Measurements from ENCODE around the gene RHEB. TPM values are rescaled to one million over a fixed set of nuclear protein-coding genes. Genes with fewer than 3 reads are reported as not detected.

The RHEB gene
- total RNA-seq, 1 experiment from 2014 or later = 114 TPM

DNA sequence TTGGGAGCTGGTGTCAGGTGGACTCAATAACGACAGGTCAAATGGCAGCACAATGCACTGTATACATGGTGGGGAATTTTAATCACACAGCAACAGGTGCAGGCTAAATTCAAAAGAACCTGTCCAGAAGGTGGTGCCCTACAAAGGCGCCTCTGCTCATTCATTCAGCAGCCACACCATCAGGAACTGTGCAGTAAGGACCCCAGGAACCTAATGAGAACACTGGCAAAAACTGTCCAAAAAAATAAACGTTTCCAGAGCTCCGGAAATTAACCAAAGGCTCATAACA is 57.8 kb downstream of the RHEB start:
- H3K4me2 ChIP-seq (ENCODE audit: insufficient read depth, insufficient read length, low read length) = no peak overlapping the region
- H3K79me2 ChIP-seq (ENCODE audit: insufficient read depth, low read length) = no peaks in the 10 kb centered on the region
- peaks cover 47 to 51% of the 10 kb centered on the region in 2 experiments for H3K4me1 Mint-ChIP-seq
- no peak overlapping the region for H4K8ac ChIP-seq (replicated peaks; ENCODE audit: insufficient read length, low read depth, low read length)
- H3K36me3 Mint-ChIP-seq (ENCODE audit: insufficient read depth in 1 of 3, low read depth in 3 of 3) = peaks cover 51 to 62% (median 51%) of the 10 kb centered on the region in 3 experiments
- no peak for DNase-seq
- H2BK5ac ChIP-seq (ENCODE audit: insufficient read length, low read length) = no peak overlapping the region
- H3K27ac Mint-ChIP-seq = no peak overlapping the region
- no peak overlapping the region for H4K91ac ChIP-seq (ENCODE audit: insufficient read length, low read depth, low read length)
- H2AFZ ChIP-seq (ENCODE audit: low read length) = no peak overlapping the region
- H4K5ac ChIP-seq (ENCODE audit: insufficient read length, low read depth, low read length) = no peak overlapping the region
- no peak overlapping the region for H2BK15ac ChIP-seq (ENCODE audit: low read depth, low read length)
- no peak overlapping the region for H3K18ac ChIP-seq (ENCODE audit: insufficient read length, low read depth, low read length)
- H2BK120ac ChIP-seq (ENCODE audit: low read depth, low read length, poor library complexity, severe bottlenecking) = no peak overlapping the region
- H3K27me3 ChIP-seq (ENCODE audit: insufficient read depth, low read length) = no peaks in the 10 kb centered on the region
- no peak overlapping the region for H3K23ac ChIP-seq (ENCODE audit: insufficient read length, low read depth, low read length)
- no peaks in the 10 kb centered on the region for H3K23me2 ChIP-seq (ENCODE audit: insufficient read length, low read depth, low read length, poor library complexity, severe bottlenecking)
- no peak overlapping the region for H3K56ac ChIP-seq (ENCODE audit: insufficient read length, low read depth, low read length)
- H3K9me3 Mint-ChIP-seq = peaks cover 41 to 44% of the 10 kb centered on the region in 2 experiments
- no peaks in the 10 kb centered on the region for H3K79me1 ChIP-seq (ENCODE audit: insufficient read depth, low read depth, low read length, poor library complexity, severe bottlenecking)
- no peak overlapping the region for H3K9ac ChIP-seq (ENCODE audit: extremely low read depth, insufficient read length, low read length)
- H3K9me3 ChIP-seq (ENCODE audit: control insufficient read depth, low read depth, low read length) = no peaks in the 10 kb centered on the region
- TF ChIP-seq, protein P1, sequence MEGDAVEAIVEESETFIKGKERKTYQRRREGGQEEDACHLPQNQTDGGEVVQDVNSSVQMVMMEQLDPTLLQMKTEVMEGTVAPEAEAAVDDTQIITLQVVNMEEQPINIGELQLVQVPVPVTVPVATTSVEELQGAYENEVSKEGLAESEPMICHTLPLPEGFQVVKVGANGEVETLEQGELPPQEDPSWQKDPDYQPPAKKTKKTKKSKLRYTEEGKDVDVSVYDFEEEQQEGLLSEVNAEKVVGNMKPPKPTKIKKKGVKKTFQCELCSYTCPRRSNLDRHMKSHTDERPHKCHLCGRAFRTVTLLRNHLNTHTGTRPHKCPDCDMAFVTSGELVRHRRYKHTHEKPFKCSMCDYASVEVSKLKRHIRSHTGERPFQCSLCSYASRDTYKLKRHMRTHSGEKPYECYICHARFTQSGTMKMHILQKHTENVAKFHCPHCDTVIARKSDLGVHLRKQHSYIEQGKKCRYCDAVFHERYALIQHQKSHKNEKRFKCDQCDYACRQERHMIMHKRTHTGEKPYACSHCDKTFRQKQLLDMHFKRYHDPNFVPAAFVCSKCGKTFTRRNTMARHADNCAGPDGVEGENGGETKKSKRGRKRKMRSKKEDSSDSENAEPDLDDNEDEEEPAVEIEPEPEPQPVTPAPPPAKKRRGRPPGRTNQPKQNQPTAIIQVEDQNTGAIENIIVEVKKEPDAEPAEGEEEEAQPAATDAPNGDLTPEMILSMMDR (conservative IDR thresholded peaks at IDR 0.05) = no peak; the same call in 2 of the 3 replicates
- no peak overlapping the region for H2BK20ac ChIP-seq (ENCODE audit: low read depth, low read length, poor library complexity, severe bottlenecking)
- no peak overlapping the region for H3K4me3 Mint-ChIP-seq
- H3K27ac ChIP-seq (ENCODE audit: insufficient read length, low read depth, low read length) = no peak overlapping the region
- H3K14ac ChIP-seq (ENCODE audit: insufficient read depth, low read length) = no peak overlapping the region
- no CpG with 5 or more reads among the region's 4 CpGs for WGBS (ENCODE audit: extremely low coverage, insufficient read length, low lambda C conversion rate)
- H4K20me1 ChIP-seq (ENCODE audit: control insufficient read depth, insufficient read depth, insufficient read length) = no peaks in the 10 kb centered on the region
- H3K27me3 Mint-ChIP-seq (ENCODE audit: low read depth) = peaks cover 3% of the 10 kb centered on the region; the same call in 1 of the 2 replicates
- no peak overlapping the region for H3T11ph ChIP-seq (ENCODE audit: low read length)
- H2BK12ac ChIP-seq (ENCODE audit: insufficient read length, low read depth, low read length) = no peak overlapping the region
- H3K4me1 ChIP-seq (ENCODE audit: insufficient read depth, low read length) = no peaks in the 10 kb centered on the region; the same call in 1 of the 2 replicates
- no peak overlapping the region for H3K4ac ChIP-seq (ENCODE audit: low read depth, low read length)
- no peak overlapping the region for H2AK5ac ChIP-seq (ENCODE audit: insufficient read length, low read length)

All from H9 (cell line).